ENCODE measurements around the gene TRAM2. TPM values are rescaled to one million over a fixed set of nuclear protein-coding genes. Genes with fewer than 3 reads are reported as not detected.

Gene TRAM2
- total and polyA plus RNA-seq, 9 of the 15 experiments (the other 6 are each of a cell fraction or from before 2014, with no cell fraction given), result 2.6 to 13.3 (median 8.9) TPM

- Histone ChIP-seq H4K20me1 (replicated peaks; ENCODE audit: control insufficient read depth, insufficient read depth, low read length) (no peaks in the 10 kb centered on the region), H3K4me2 (ENCODE audit: insufficient read depth, low read length) (no peak overlapping the region), H3K79me2 (ENCODE audit: control insufficient read depth, insufficient read depth, low read length) (peaks cover 24% of the 10 kb centered on the region; the same call in 2 of the 3 replicates), H3K27me3 (ENCODE audit: control insufficient read depth in 2 of 2, insufficient read depth in 2 of 2, low read length in 2 of 2) (no peaks in the 10 kb centered on the region), H3K36me3 (ENCODE audit: control insufficient read depth, insufficient read depth, low read length) (peaks cover 9% of the 10 kb centered on the region; the same call in 1 of the 3 replicates), H3K9me3 (replicated peaks; ENCODE audit: control insufficient read depth, insufficient read depth, low read depth, low read length) (no peaks in the 10 kb centered on the region), H3K9ac (ENCODE audit: insufficient read depth in 1 of 2, low read depth in 2 of 2, low read length in 2 of 2) (no peak overlapping the region), H3K4me3 (no peak overlapping the region), H3K9me1 (ENCODE audit: control insufficient read depth, insufficient read depth, low read length) (no peaks in the 10 kb centered on the region), H3K27ac (ENCODE audit: extremely low read depth, low read depth, low read length) (no peak overlapping the region), H2AFZ (ENCODE audit: low read depth, low read length) (no peak overlapping the region), H3K4me1 (replicated peaks in 1 of 2; ENCODE audit: control insufficient read depth in 2 of 2, insufficient read depth in 2 of 2, low read length in 2 of 2) (peaks cover 7 to 35% of the 10 kb centered on the region in 2 experiments; a peak in 4 of 5 replicates)
- in situ Hi-C loops (cut with MboI), result no loop called here
- 70% methylated on average over 8 of the region's 8 CpGs for WGBS (ENCODE audit: insufficient coverage, low coverage, missing lambda C conversion rate)
- ChIA-PET POLR2A (interaction anchor here (0.7 to 1.6 kb wide), 3 partner anchors 10 to 69 kb away, joined by 3 read pairs; no protein-coding TSS in a partner anchor), CTCF (ENCODE audit: low intra/inter-chr PET ratio) (interaction anchor here (0.7 kb wide), 1 partner anchor 250 kb away, joined by 4 read pairs; no protein-coding TSS in a partner anchor)
- ATAC-seq (no peak), DNase-seq (ENCODE audit: extremely low read depth in 1 of 4, low spot score in 3 of 4) (no peak), FAIRE-seq (no peak)
- intact Hi-C loops (cut with micrococcal nuclease), result no loop called here
- TF ChIP-seq, protein P1, sequence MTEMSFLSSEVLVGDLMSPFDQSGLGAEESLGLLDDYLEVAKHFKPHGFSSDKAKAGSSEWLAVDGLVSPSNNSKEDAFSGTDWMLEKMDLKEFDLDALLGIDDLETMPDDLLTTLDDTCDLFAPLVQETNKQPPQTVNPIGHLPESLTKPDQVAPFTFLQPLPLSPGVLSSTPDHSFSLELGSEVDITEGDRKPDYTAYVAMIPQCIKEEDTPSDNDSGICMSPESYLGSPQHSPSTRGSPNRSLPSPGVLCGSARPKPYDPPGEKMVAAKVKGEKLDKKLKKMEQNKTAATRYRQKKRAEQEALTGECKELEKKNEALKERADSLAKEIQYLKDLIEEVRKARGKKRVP (CRISPR knock-in tag; IDR thresholded peaks at IDR 0.05), result no peak
- TF ChIP-seq ZNF12 (CRISPR knock-in tag; IDR thresholded peaks at IDR 0.05) (no peak), ATF7 (IDR thresholded peaks at IDR 0.05) (no peak), MYNN (IDR thresholded peaks at IDR 0.05) (no peak), MYNN (CRISPR knock-in tag; IDR thresholded peaks at IDR 0.05) (no peak), YBX1 (IDR thresholded peaks at IDR 0.05) (no peak)
- no TSS peak for BruUV-seq (replicated peaks)
Measured at GRCh38 chr6:52537001-52537753, 39.7 kb downstream of the TRAM2 start.
